GM23248 (cell line): Measurements from ENCODE around the gene EVL.

Experiments
- EZH2 ChIP-seq: fragments of 200-600 bp; sonication (generic); IDR thresholded peaks from 2 replicates; pipeline ENCODE4 v1.6.1; 2018; ENCODE audit warnings: antibody characterized with exemption, mild to moderate bottlenecking; ENCODE audit not compliant: insufficient read depth, poor library complexity, severe bottlenecking
- EZH2phosphoT487 ChIP-seq: fragments of 200-600 bp; sonication (generic); IDR thresholded peaks from 2 replicates; pipeline ENCODE4 v1.6.1; 2018; ENCODE audit warnings: antibody characterized with exemption, moderate library complexity, mild to moderate bottlenecking, low read depth; ENCODE audit not compliant: insufficient read depth

- TF ChIP-seq EZH2 (no peak), EZH2phosphoT487 (no peak)
Observed at GRCh38 chr14:100077441-100077840, 12.2 kb downstream of the EVL start.
